Activated B cell treated with CpG ODN at 0.5 μM for 24 hours (primary cell): ENCODE data around the gene IRF5. TPM values are rescaled to one million over a fixed set of nuclear protein-coding genes. Genes with fewer than 3 reads are reported as not detected.

ENCODE experiments used
- ATAC-seq: fragments of 200-7000 bp; cut with Tn5 transposase; one replicate; pipeline ENCODE4 v1.10.0; 2021; ENCODE audit warnings: low read depth, mild to moderate bottlenecking, moderate library complexity
- CTCF ChIA-PET: fragments of 350-600 bp; sonication (Branson Sonifier 250); formaldehyde crosslinking; loops from one replicate; lab custom pipeline; 2021; ENCODE audit warnings: antibody characterized with exemption; lab: Charles Lee
- POLR2A ChIA-PET: fragments of 350-600 bp; sonication (Branson Sonifier 250); formaldehyde crosslinking; loops from one replicate; lab custom pipeline; 2021; ENCODE audit warnings: antibody characterized with exemption; lab: Charles Lee
- DNase-seq: peaks from one replicate; pipeline ENCODE4 v3.0.0; 2022
- H3K27ac Mint-ChIP-seq: one replicate; pipeline ENCODE4 v1.8.0; 2020; ENCODE audit warnings: mixed read lengths
- H3K27me3 Mint-ChIP-seq: one replicate; pipeline ENCODE4 v1.8.0; 2021; ENCODE audit warnings: mixed read lengths
- H3K36me3 Mint-ChIP-seq: one replicate; pipeline ENCODE4 v1.8.0; 2021; ENCODE audit warnings: low read depth, mixed read lengths
- H3K4me1 Mint-ChIP-seq: one replicate; pipeline ENCODE4 v1.8.0; 2021; ENCODE audit warnings: mixed read lengths
- H3K4me3 Mint-ChIP-seq: one replicate; pipeline ENCODE4 v1.8.0; 2020; ENCODE audit warnings: mild to moderate bottlenecking, mixed read lengths
- H3K9me3 Mint-ChIP-seq: one replicate; pipeline ENCODE4 v1.8.0; 2020; ENCODE audit warnings: mixed read lengths
- CTCF ChIP-seq: fragments of 200-600 bp; IDR thresholded peaks from one replicate; pipeline ENCODE4 v1.8.0; 2022; ENCODE audit warnings: antibody characterized with exemption, mild to moderate bottlenecking
- intact Hi-C: fragments of 100-400 bp; cut with micrococcal nuclease; formaldehyde crosslinking; loops from one replicate; pipeline ENCODE4 v1.15.1; 2024
- total RNA-seq: library from RNA; stranded (reverse); gene quantifications from 2 replicates; pipeline ENCODE4 v1.2.3, GENCODE V29; 2022

Gene IRF5
- total RNA-seq, 1 donor from 2014 or later = 164 TPM

GRCh38 chr7:128918016-128918665 lies 19.6 kb upstream of the IRF5 start:
- no peak overlapping the region for H3K4me3 Mint-ChIP-seq
- no peaks in the 10 kb centered on the region for H3K36me3 Mint-ChIP-seq
- peaks cover 21% of the 10 kb centered on the region for H3K4me1 Mint-ChIP-seq
- no peak for TF ChIP-seq CTCF
- no peak for DNase-seq
- no peak overlapping the region for H3K27ac Mint-ChIP-seq
- CTCF ChIA-PET = no interaction called here
- POLR2A ChIA-PET = no interaction called here
- H3K9me3 Mint-ChIP-seq = no peaks in the 10 kb centered on the region
- peaks cover 2% of the 10 kb centered on the region for H3K27me3 Mint-ChIP-seq
- intact Hi-C loops = no loop called here
- no peak for ATAC-seq

- intact Hi-C loops = no loop called here
- no peak for ATAC-seq
- Mint-ChIP-seq H3K4me3 (no peak overlapping the region), H3K4me1 (peaks cover 18% of the 10 kb centered on the region), H3K36me3 (no peaks in the 10 kb centered on the region), H3K27ac (no peak overlapping the region), H3K9me3 (no peaks in the 10 kb centered on the region), H3K27me3 (peaks cover 2% of the 10 kb centered on the region)
- DNase-seq = no peak
- TF ChIP-seq CTCF = no peak
- ChIA-PET POLR2A (interaction anchor here (0.5 to 0.6 kb wide), 2 partner anchors 358 to 445 kb away, joined by 3 to 6 read pairs; no protein-coding TSS in a partner anchor), CTCF (no interaction called here)
These were observed 18.5 kb upstream of the IRF5 start for GRCh38 chr7:128919241-128919640.

- no peaks in the 10 kb centered on the region for H3K9me3 Mint-ChIP-seq
- no peak overlapping the region for H3K4me3 Mint-ChIP-seq
- peaks cover 2% of the 10 kb centered on the region for H3K27me3 Mint-ChIP-seq
- intact Hi-C loops = no loop called here
- ATAC-seq (no peak), DNase-seq (no peak)
- ChIA-PET POLR2A (no interaction called here), CTCF (interaction anchor here (0.7 kb wide), 1 partner anchor 250 kb away, joined by 3 read pairs; no protein-coding TSS in a partner anchor)
- no peaks in the 10 kb centered on the region for H3K36me3 Mint-ChIP-seq
- TF ChIP-seq CTCF = no peak
- peaks cover 12% of the 10 kb centered on the region for H3K4me1 Mint-ChIP-seq
- H3K27ac Mint-ChIP-seq = no peak overlapping the region
These were observed 17.6 kb upstream of the IRF5 start for GRCh38 chr7:128919881-128920799.

GRCh38 chr7:128920913-128921582 lies 16.7 kb upstream of the IRF5 start:
- no peak overlapping the region for H3K27ac Mint-ChIP-seq
- no peaks in the 10 kb centered on the region for H3K36me3 Mint-ChIP-seq
- no peak for TF ChIP-seq CTCF
- no peak for ATAC-seq
- no peak overlapping the region for H3K4me3 Mint-ChIP-seq
- ChIA-PET CTCF (interaction anchor here (0.7 kb wide), 1 partner anchor 249 kb away, joined by 3 read pairs; no protein-coding TSS in a partner anchor), POLR2A (no interaction called here)
- H3K4me1 Mint-ChIP-seq = peaks cover 7% of the 10 kb centered on the region
- no peak for DNase-seq
- intact Hi-C loops = no loop called here
- no peaks in the 10 kb centered on the region for H3K9me3 Mint-ChIP-seq
- H3K27me3 Mint-ChIP-seq = peaks cover 2% of the 10 kb centered on the region
